Activated naive CD4-positive, alpha-beta T cell treated with Interleukin-2 at 50 U/mL for 16 hours (primary cell): Measurements from ENCODE around the gene ABHD16B.
A peak's percentile ranks its signal among the peaks of the same experiment; 100 is the strongest.
"Not testable (repeated sequence)": the region's sequence is repeated elsewhere in the genome, so short reads cannot be mapped to it uniquely, and the experiment has no call there.

Source experiments
- DNase-seq: peaks from one replicate; pipeline ENCODE4 v3.0.0-alpha.2; 2020

The ABHD16B gene

DNA sequence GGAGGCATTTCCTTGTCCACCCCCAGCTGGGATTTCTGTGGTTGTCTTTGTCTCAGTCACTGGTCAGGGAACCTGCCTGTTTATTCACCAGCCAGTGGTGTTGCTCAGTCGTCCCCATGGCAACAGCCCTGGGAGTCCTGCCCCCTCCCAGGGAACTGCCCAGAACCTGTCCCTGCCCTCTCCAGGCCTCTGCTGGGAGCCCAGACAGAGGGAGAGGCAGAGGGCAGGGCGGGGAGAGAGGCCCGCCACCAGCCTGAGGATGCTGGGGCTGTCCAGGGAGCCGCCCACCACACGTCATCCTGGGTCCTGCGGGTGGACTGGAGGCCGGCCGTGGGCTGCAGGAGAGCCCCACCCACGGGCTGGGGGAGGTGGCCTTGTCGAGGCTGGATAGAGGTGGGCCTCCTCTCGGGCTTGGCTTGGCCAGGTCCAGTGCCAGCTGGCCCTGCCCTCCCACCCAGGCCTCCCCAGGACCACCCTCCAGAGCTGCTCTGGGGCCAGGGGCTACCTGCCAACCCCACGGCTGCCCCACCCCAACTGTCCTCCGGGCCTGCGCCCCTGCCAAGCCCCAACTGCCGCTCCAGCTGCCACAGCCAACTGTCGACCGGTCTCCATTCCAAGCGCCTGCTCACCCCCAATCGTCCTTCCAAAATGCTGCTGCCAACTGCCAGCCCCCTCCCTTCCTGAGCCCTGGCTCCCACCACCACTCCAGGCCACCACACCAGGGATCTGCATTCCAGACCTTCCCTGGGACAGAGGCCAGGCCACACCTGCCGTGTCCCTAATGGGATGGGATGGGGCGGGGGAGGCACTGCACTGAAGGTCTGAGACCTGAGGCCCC is 26.1 kb upstream of the ABHD16B start:
- DNase-seq, result no peak

- no peak for DNase-seq
These were observed 24.6 kb upstream of the ABHD16B start for GRCh38 chr20:63836458-63837344.

- no peak for DNase-seq
These were observed 23.8 kb upstream of the ABHD16B start for GRCh38 chr20:63837479-63837878.

- no peak for DNase-seq
These were observed 21.7 kb upstream of the ABHD16B start for GRCh38 chr20:63839620-63840019.

DNA sequence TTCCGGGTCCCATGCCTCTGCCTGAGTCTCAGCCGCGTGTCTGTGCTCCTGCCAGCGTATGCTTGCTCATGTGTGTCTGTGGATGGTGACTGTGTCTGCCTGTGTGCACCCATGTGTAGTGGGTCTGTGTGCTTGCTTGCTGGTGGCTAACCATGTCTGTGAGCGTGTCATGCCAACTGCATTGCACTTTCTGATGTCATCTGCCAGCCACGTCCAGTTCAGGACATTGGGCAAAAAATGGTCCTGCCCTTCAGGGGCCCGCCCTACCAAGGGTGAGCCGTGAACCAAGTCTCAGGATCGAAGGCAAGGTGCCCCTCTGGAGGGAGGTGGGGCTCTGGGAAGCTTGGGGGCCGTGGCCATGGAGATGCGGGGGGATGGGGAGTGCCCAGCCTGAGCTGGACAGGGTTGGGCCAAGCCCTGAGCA is 20.9 kb upstream of the ABHD16B start:
- DNase-seq, result no peak

DNA sequence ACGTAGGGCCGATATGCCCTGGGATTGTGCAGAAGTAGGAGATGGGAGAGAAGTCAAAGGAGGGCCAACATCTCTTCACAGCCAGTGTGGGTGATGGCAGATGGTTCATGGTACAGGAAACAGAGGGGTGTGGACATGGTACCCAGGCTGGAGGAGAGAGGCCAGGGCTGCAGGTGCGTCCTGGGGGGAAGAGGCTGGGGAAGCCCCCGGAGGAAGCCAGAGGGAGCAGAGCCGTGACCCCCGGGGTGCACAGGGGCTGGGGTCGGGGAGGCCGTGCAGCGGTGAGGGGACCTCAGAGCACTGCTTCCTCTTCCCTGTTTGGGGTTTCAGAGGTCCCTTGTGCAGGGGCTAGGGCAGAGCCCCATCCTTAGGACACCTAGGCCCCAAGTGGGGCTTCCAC is 19.0 kb upstream of the ABHD16B start:
- no peak for DNase-seq

GRCh38 chr20:63843222-63843621 is 18.1 kb upstream of the ABHD16B start:
- DNase-seq, result no peak

DNA sequence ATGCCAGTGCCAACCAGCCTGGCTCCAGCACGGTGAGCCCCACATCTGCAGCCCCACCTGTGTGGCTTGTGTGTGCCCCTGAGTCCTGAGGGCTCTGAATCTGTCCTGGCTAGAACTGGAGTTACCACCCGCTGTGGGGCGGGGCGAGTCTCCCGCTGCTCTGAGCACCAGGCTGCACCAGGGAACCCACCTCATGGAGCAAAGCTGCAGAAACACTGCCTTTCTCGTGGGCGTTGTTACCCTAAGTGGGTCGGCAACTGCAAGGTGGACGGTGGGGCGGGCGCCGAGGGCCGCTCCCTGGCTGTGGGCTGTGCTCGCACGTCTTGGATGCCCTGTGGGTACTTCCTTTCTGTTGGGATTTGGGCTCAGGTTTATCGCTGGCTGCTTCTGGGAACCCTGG is 17.5 kb upstream of the ABHD16B start:
- DNase-seq, result no peak

- no peak for DNase-seq
These were observed 16.7 kb upstream of the ABHD16B start for GRCh38 chr20:63844511-63844991.

DNA sequence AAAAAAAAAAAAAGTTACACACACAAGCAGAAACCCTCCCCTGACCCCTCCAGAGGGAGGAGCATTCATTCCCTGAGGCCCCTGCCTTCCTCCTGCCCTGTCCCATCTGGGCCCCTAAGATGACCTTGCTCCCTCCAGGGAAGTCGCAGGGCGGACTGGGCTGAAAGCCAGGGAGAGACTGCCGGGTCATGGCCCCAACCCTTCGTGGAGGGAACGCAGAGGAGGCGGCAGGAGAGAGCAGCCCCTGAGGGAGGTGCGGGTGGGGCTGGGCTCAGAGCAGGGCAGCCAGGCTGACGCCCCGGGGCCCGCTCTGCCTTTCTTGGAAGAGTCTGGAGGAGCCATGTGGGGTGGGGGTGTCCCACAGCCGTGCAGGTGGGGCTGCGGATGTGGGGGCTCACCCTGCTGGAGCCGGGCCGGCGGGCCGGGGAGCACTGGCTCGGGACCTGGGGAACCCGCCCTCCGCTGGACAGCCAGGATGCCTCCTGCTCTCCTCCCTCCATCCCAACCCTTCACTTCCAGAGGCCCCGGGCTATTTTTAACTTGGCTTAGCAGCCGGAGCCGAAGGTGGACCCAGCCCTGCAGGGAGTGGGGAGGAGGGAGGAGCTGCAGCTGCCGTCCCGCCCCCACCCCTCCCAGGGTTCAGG is 15.0 kb upstream of the ABHD16B start:
- no peak for DNase-seq

- no peak for DNase-seq
These were observed 14.4 kb upstream of the ABHD16B start for GRCh38 chr20:63846888-63847236.

GRCh38 chr20:63847237-63848002 is 13.9 kb upstream of the ABHD16B start:
- DNase-seq, result no peak

- DNase-seq, result no peak
These were observed 13.0 kb upstream of the ABHD16B start for GRCh38 chr20:63848003-63848911.

DNA sequence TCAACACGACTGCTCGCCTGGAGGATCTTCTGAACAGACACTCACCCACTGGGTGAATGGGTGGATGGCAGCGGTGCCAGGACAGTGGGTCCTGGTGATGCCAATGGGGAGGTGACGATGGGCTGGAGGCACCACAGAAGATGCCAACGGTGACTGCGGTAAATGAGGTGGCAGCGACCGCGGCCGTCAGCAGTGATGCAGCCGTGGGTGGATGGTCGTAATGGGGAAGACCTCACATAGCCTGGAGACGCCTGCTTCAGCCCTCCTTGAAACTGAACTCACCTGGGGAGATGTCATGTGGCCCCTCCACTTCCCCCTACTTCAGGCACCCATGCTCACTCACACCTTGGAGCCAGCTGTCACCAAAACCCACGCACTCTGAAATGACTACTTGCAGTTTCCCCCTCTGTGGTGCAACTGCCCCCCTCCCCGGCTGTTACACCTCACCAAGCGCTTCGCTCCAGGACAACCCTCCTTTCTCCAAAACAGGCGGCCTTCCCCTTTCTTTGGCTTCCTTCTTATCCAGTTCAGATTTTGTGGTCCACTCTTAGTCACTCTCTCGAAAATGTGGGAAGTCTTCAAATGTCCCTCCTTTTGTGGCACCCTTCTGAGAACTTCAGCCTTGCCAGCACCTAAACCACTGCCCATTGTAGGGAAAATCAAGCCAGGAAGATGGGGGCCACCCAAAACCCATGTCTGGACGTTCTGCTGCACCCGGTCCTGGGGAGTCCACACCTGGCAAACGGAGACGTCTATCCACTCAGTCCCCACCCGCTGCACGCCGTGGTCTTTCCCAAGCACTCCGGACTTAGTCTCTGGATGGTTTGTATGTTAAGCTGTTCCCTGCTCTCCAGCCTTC is 10.4 kb upstream of the ABHD16B start:
- peak; percentile 68 for DNase-seq

DNA sequence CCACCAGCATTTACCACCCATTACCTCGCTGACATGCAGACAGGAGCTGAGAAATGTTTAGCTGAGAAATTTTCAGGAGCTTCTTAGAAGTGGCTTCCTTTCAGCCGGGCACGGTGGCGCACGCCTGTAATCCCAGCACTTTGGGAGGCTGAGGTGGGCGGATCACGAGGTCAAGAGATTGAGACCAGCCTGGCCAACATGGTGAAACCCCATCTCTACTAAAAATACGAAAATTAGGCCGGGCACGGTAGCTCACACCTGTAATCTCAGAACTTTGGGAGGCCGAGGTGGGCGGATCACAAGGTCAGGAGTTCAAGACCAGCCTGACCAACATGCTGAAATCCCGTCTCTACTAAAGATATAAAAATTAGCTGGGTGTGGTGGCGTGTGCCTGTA is 9.8 kb upstream of the ABHD16B start:
- not testable (repeated sequence) for DNase-seq

GRCh38 chr20:63853733-63854068 is 7.6 kb upstream of the ABHD16B start:
- not testable (repeated sequence) for DNase-seq

- no peak for DNase-seq
These were observed 7.1 kb upstream of the ABHD16B start for GRCh38 chr20:63854069-63854765.

DNA sequence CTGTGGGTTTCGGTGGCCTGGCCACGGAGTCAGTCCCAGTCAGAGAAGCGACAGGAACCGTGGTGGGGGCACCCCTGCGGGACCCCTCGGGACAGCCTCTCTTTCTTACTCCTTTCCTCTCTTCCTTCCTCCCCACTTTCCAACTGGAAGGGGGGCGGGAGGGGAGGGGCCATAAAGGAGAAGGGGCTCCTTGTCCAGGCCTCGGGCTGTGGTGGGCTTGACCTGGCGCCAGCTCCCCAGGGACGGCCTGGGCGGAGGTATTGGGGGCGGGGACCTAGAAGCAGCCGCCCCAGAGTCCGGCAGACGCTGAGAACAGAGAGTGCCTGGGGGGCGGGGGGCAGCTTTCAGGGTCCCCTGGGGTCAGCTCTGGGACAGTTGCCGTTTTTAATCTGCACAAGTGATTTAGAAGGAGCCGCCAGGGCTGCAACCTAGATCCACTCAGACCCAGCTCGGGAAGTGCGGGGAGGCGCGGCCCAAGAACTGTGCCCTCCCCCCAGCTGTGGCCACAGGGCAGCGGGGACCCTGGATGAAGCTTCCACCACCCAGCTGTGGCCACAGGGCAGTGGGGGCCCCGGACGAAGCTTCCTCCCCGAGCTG is 6.4 kb upstream of the ABHD16B start:
- DNase-seq, result no peak

GRCh38 chr20:63855363-63856097 is 5.8 kb upstream of the ABHD16B start:
- no peak for DNase-seq
